Endothelial cell of umbilical vein (primary cell): ENCODE measurements around the gene SYCE1L. TPM values are rescaled to one million over a fixed set of nuclear protein-coding genes. Genes with fewer than 3 reads are reported as not detected.

Experiments used
- BruUV-seq: library from RNA; stranded (reverse); fragments of 400-500 nt; replicated peaks from 2 replicates; lab custom pipeline; 2021; lab: Mats Ljungman, UMichigan
- CTCF ChIA-PET: fragments of 300-600, 350-600 bp; sonication (Branson Sonifier 250); formaldehyde crosslinking; loops from one replicate; lab custom pipeline; 2021; ENCODE audit warnings: antibody characterized with exemption, inconsistent platforms; lab: Charles Lee
- POLR2A ChIA-PET: fragments of 300-600, 350-600 bp; sonication (Branson Sonifier 250); formaldehyde crosslinking; loops from one replicate; lab custom pipeline; 2021; ENCODE audit warnings: antibody characterized with exemption, inconsistent platforms; lab: Charles Lee
- DNase-seq: peaks from one replicate; pipeline ENCODE4 v3.0.0-alpha.2; 2011; ENCODE audit warnings: low read depth, low spot score
- FAIRE-seq: peaks from 2 replicates; lab custom pipeline; 2011; peaks lifted over from hg19 to GRCh38; lab: Jason Lieb, UNC
- H2AFZ ChIP-seq: 2 replicates; pipeline ENCODE4 v1.6.0; 2012; ENCODE audit warnings: low read depth, low read length, control low read depth, inconsistent platforms
- H3K27ac ChIP-seq: 2 replicates; pipeline ENCODE4 v1.5.1; 2011; ENCODE audit warnings: low read depth, mild to moderate bottlenecking, control low read depth, low read length, moderate library complexity; ENCODE audit not compliant: insufficient read depth
- H3K27me3 ChIP-seq, 2 experiments: 2 replicates each; pipeline versions ENCODE4 v1.6.0 to v1.6.1; 2011; ENCODE audit warnings: low read length in 2 of 2, mixed read lengths in 1 of 2; ENCODE audit not compliant: control insufficient read depth in 2 of 2, insufficient read depth in 2 of 2
- H3K36me3 ChIP-seq, 2 experiments: 2 replicates in 1 of 2; 3 replicates in 1 of 2; pipeline ENCODE4 v1.5.1; 2011; ENCODE audit warnings: low read length in 2 of 2, mild to moderate bottlenecking in 1 of 2, moderate library complexity in 1 of 2; ENCODE audit not compliant: control insufficient read depth in 2 of 2, insufficient read depth in 2 of 2; ENCODE audit errors: extremely low read depth in 1 of 2
- H3K4me1 ChIP-seq: 3 replicates; pipeline ENCODE4 v1.5.1; 2011; ENCODE audit warnings: mild to moderate bottlenecking, low read length; ENCODE audit not compliant: control insufficient read depth, insufficient read depth; ENCODE audit errors: extremely low read depth
- H3K4me2 ChIP-seq: 2 replicates; pipeline ENCODE4 v1.6.1; 2011; ENCODE audit warnings: low read length, control low read depth, mixed read lengths; ENCODE audit not compliant: insufficient read depth
- H3K4me3 ChIP-seq, 3 experiments: fragments of 200-600 bp in 1 of 3; sonication (generic), shearing (Covaris generic) in 1 of 3; replicated peaks in 1 of 3; 2 replicates each; pipeline ENCODE4 v1.5.1; 2011 to 2016; ENCODE audit warnings: control low read depth in 3 of 3, low read length in 3 of 3, mild to moderate bottlenecking in 2 of 3, inconsistent platforms in 1 of 3, low read depth in 1 of 3, moderate library complexity in 1 of 3; ENCODE audit not compliant: insufficient read depth in 1 of 3
- H3K79me2 ChIP-seq: 2 replicates; pipeline ENCODE4 v1.6.0; 2012; ENCODE audit warnings: low read length, inconsistent platforms; ENCODE audit not compliant: control insufficient read depth, insufficient read depth
- H3K9ac ChIP-seq: replicated peaks from 2 replicates; pipeline ENCODE3; 2011; ENCODE audit warnings: low read length, control low read depth; ENCODE audit not compliant: insufficient read depth; ENCODE audit errors: extremely low read depth
- H3K9me1 ChIP-seq: replicated peaks from 3 replicates; pipeline ENCODE4 v1.6.0; 2011; ENCODE audit warnings: mild to moderate bottlenecking, low read length; ENCODE audit not compliant: control insufficient read depth, insufficient read depth; ENCODE audit errors: extremely low read depth
- H3K9me3 ChIP-seq: replicated peaks from 2 replicates; pipeline ENCODE4 v1.5.1; 2012; ENCODE audit warnings: low read length, inconsistent platforms; ENCODE audit not compliant: control insufficient read depth, insufficient read depth
- H4K20me1 ChIP-seq: replicated peaks from 2 replicates; pipeline ENCODE3; 2011; ENCODE audit warnings: mild to moderate bottlenecking, low read length; ENCODE audit not compliant: control insufficient read depth, insufficient read depth; ENCODE audit errors: extremely low read depth
- EZH2 ChIP-seq: IDR thresholded peaks from 2 replicates; pipeline ENCODE4 v1.6.1; 2012; ENCODE audit warnings: borderline replicate concordance, low read depth, mild to moderate bottlenecking, moderate library complexity, low read length, inconsistent platforms; ENCODE audit not compliant: severe bottlenecking
- FOS ChIP-seq: IDR thresholded peaks from 2 replicates; pipeline ENCODE4 v1.6.1; 2011; ENCODE audit warnings: mild to moderate bottlenecking, low read length, moderate library complexity, borderline replicate concordance; ENCODE audit not compliant: insufficient read depth
- GATA2 ChIP-seq: IDR thresholded peaks from 2 replicates; pipeline ENCODE4 v1.7.0; 2011; ENCODE audit warnings: low read depth, mild to moderate bottlenecking, moderate library complexity, mixed read lengths, low read length; ENCODE audit not compliant: insufficient read length, insufficient read depth
- JUN ChIP-seq: IDR thresholded peaks from 2 replicates; pipeline ENCODE4 v1.6.1; 2011; ENCODE audit warnings: borderline replicate concordance, low read depth; ENCODE audit not compliant: insufficient read length, insufficient read depth
- MYC ChIP-seq: IDR thresholded peaks from one replicate; pipeline ENCODE4 v1.6.1; 2011; ENCODE audit warnings: mild to moderate bottlenecking, low read depth, low read length
- POLR2A ChIP-seq: IDR thresholded peaks from 2 replicates; pipeline ENCODE4 v1.6.1; 2012; ENCODE audit warnings: low read depth, mild to moderate bottlenecking, control low read depth, low read length
- POLR2AphosphoS5 ChIP-seq: IDR thresholded peaks from 2 replicates; pipeline ENCODE4 v1.6.1; 2012; ENCODE audit warnings: low read depth, mild to moderate bottlenecking, control low read depth, low read length, moderate library complexity; ENCODE audit not compliant: insufficient read depth
- dilution Hi-C: fragments of 300-500 bp; cut with MboI; formaldehyde crosslinking; loops from one replicate; pipeline ENCODE4 v1.15.0; 2019; ENCODE audit warnings: low sequenced_read_pairs; ENCODE audit not compliant: extremely low pct_ligation_motif_present
- intact Hi-C: fragments of 100-400 bp; cut with micrococcal nuclease; formaldehyde crosslinking; loops from one replicate; pipeline ENCODE4 v1.10.0; 2022
- polyA plus RNA-seq, 4 experiments: library from polyadenylated mRNA; depleted of rRNA in 3 of 4; stranded (reverse) in 3 of 4; unstranded in 1 of 4; fragments of >200 nt; gene quantifications; 2 replicates each; pipeline versions ENCODE4 v1.2.1 to v1.2.3, GENCODE V29; 2011 to 2012; ENCODE audit warnings: missing spikeins in 1 of 4
- total RNA-seq: library from RNA; stranded (reverse); gene quantifications from 2 replicates; pipeline ENCODE4 v1.2.3, GENCODE V29; 2021
- TF ChIP-seq, protein P1 (sequence below), 2 donors: IDR thresholded peaks; 1 replicate in 1 of 2; 2 replicates in 1 of 2; pipeline ENCODE4 v1.5.1; 2011; ENCODE audit warnings: low read length in 2 of 2, mild to moderate bottlenecking in 2 of 2, moderate library complexity in 2 of 2, control low read depth in 1 of 2, inconsistent platforms in 1 of 2, low read depth in 1 of 2; ENCODE audit not compliant: insufficient read depth in 1 of 2; ENCODE audit errors: extremely low read depth in 1 of 2
- TF ChIP-seq, protein P2 (sequence below): IDR thresholded peaks from 2 replicates; pipeline ENCODE4 v1.6.1; 2011; ENCODE audit not compliant: insufficient read depth, insufficient read length

SYCE1L gene
- total and polyA plus RNA-seq, 2 donors (not counting 3 experiments of a cell fraction or from before 2014, with no cell fraction given), result 6.8 to 13.7 TPM

DNA sequence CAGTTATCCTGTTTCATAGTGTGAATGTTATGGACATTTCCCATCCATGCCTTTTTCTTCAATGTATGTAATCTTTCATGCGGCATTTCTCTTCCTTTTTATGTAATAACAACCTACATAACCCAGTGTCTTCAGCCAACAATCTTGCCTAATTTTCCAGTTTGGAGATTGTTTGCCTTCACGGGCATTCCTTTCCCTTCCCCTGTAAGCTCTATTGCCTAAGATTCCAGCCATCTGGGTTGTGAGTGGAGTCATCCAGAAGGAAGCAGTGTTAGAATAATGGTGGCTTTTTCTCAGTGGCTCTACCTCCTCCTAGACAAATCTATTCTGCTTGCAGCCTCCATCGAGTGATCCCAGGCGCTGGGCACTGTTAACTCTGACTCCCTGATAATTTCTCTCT lies 22.3 kb downstream of the SYCE1L start:
- FAIRE-seq (no peak), DNase-seq (no peak)
- Histone ChIP-seq H3K4me1 (no peaks in the 10 kb centered on the region), H3K27ac (no peak overlapping the region), H3K36me3 (no peaks in the 10 kb centered on the region), H4K20me1 (no peaks in the 10 kb centered on the region), H3K9ac (no peak overlapping the region), H3K79me2 (no peaks in the 10 kb centered on the region), H2AFZ (no peak overlapping the region), H3K9me1 (no peaks in the 10 kb centered on the region), H3K27me3 (no peaks in the 10 kb centered on the region), H3K4me3 (no peak overlapping the region), H3K4me2 (no peak overlapping the region), H3K9me3 (no peaks in the 10 kb centered on the region)
- TF ChIP-seq, protein P1, sequence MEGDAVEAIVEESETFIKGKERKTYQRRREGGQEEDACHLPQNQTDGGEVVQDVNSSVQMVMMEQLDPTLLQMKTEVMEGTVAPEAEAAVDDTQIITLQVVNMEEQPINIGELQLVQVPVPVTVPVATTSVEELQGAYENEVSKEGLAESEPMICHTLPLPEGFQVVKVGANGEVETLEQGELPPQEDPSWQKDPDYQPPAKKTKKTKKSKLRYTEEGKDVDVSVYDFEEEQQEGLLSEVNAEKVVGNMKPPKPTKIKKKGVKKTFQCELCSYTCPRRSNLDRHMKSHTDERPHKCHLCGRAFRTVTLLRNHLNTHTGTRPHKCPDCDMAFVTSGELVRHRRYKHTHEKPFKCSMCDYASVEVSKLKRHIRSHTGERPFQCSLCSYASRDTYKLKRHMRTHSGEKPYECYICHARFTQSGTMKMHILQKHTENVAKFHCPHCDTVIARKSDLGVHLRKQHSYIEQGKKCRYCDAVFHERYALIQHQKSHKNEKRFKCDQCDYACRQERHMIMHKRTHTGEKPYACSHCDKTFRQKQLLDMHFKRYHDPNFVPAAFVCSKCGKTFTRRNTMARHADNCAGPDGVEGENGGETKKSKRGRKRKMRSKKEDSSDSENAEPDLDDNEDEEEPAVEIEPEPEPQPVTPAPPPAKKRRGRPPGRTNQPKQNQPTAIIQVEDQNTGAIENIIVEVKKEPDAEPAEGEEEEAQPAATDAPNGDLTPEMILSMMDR (IDR thresholded peaks at IDR 0.05; ENCODE audit: extremely low read depth in 1 of 2, insufficient read depth in 1 of 2, low read depth in 1 of 2, low read length in 2 of 2), result no peak
- no peak for TF ChIP-seq EZH2
- no peak for TF ChIP-seq MYC
- TF ChIP-seq GATA2, result no peak
- TF ChIP-seq FOS, result no peak
- TF ChIP-seq JUN, result no peak
- TF ChIP-seq POLR2A, result no peak
- no peak for TF ChIP-seq POLR2AphosphoS5
- TF ChIP-seq, protein P2, sequence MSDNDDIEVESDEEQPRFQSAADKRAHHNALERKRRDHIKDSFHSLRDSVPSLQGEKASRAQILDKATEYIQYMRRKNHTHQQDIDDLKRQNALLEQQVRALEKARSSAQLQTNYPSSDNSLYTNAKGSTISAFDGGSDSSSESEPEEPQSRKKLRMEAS, result no peak
- dilution Hi-C loops, result no loop called here
- intact Hi-C loops, result no loop called here
- BruUV-seq, result no TSS peak
- ChIA-PET CTCF (no interaction called here), POLR2A (no interaction called here)
